CD4-positive, alpha-beta T cell (primary cell): ENCODE results near the gene COX15. TPM values are rescaled to one million over a fixed set of nuclear protein-coding genes. Genes with fewer than 3 reads are reported as not detected.
"Not testable (repeated sequence)": the region's sequence is repeated elsewhere in the genome, so short reads cannot be mapped to it uniquely, and the experiment has no call there.

ENCODE experiments used
- ATAC-seq: fragments of 200-7000 bp; cut with Tn5 transposase; one replicate; pipeline ENCODE4 v1.10.0; 2022; ENCODE audit warnings: mild to moderate bottlenecking; ENCODE audit not compliant: poor library complexity
- CTCF ChIA-PET: fragments of 350-600 bp; sonication (Branson Sonifier 250); formaldehyde crosslinking; loops from one replicate; lab custom pipeline; 2021; ENCODE audit warnings: antibody characterized with exemption, inconsistent platforms; lab: Charles Lee
- POLR2A ChIA-PET: fragments of 350-600 bp; sonication (Branson Sonifier 250); formaldehyde crosslinking; loops from one replicate; lab custom pipeline; 2021; ENCODE audit warnings: antibody characterized with exemption, inconsistent platforms; lab: Charles Lee
- DNase-seq, 14 experiments: peaks; one replicate each; pipeline ENCODE4 v3.0.0-alpha.2; 2013 to 2020; ENCODE audit warnings: mixed read lengths in 2 of 14
- H3K27ac ChIP-seq, 2 donors: one replicate each; pipeline versions ENCODE4 v1.5.1 to v1.7.0; 2013; ENCODE audit warnings: low read length in 2 of 2, low read depth in 1 of 2, mild to moderate bottlenecking in 1 of 2
- H3K27me3 ChIP-seq, 2 experiments: 1 replicate in 1 of 2; 2 replicates in 1 of 2; pipeline versions ENCODE4 v1.6.1 to v1.7.0; 2013; ENCODE audit warnings: low read length in 2 of 2, control low read depth in 1 of 2, mild to moderate bottlenecking in 1 of 2, moderate library complexity in 1 of 2; ENCODE audit not compliant: insufficient read depth in 2 of 2, control insufficient read depth in 1 of 2
- H3K36me3 ChIP-seq: one replicate; pipeline ENCODE4 v1.6.1; 2013; ENCODE audit warnings: low read length, control low read depth; ENCODE audit not compliant: insufficient read depth
- H3K4me1 ChIP-seq: one replicate; pipeline ENCODE4 v1.6.1; 2013; ENCODE audit warnings: low read length, control low read depth; ENCODE audit not compliant: insufficient read depth
- H3K4me3 ChIP-seq: one replicate; pipeline ENCODE4 v1.5.1; 2013; ENCODE audit warnings: mild to moderate bottlenecking, low read length, moderate library complexity
- H3K9me3 ChIP-seq, 2 experiments: 1 replicate in 1 of 2; 2 replicates in 1 of 2; pipeline versions ENCODE4 v1.6.1 to v1.7.0; 2013; ENCODE audit warnings: low read length in 2 of 2, mild to moderate bottlenecking in 2 of 2, control low read depth in 1 of 2, moderate library complexity in 1 of 2; ENCODE audit not compliant: control insufficient read depth in 1 of 2, insufficient read depth in 1 of 2
- H3K27ac Mint-ChIP-seq: one replicate; pipeline ENCODE4 v1.8.0; 2020; ENCODE audit warnings: mixed read lengths
- H3K27me3 Mint-ChIP-seq: one replicate; pipeline ENCODE4 v1.8.0; 2021; ENCODE audit warnings: mixed read lengths
- H3K36me3 Mint-ChIP-seq: one replicate; pipeline ENCODE4 v1.8.0; 2021; ENCODE audit warnings: low read depth, mixed read lengths
- H3K4me1 Mint-ChIP-seq: one replicate; pipeline ENCODE4 v1.8.0; 2021; ENCODE audit warnings: low read depth, mixed read lengths
- H3K4me3 Mint-ChIP-seq: one replicate; pipeline ENCODE4 v1.8.0; 2020; ENCODE audit warnings: mild to moderate bottlenecking, mixed read lengths
- H3K9me3 Mint-ChIP-seq: one replicate; pipeline ENCODE4 v1.8.0; 2020; ENCODE audit warnings: mixed read lengths
- intact Hi-C, 2 experiments: fragments of 100-400 bp; cut with DNase I in 1 of 2; cut with micrococcal nuclease in 1 of 2; formaldehyde crosslinking; loops; one replicate each; pipeline versions ENCODE4 v1.15.1 to v1.9.0; 2023 to 2025; cut with DNase I, micrococcal nuclease
- total RNA-seq, 174 experiments: library from RNA in 2 of 174; stranded (reverse) in 2 of 174; gene quantifications; one replicate each; pipeline ENCODE4 v1.2.3 and lab custom pipeline; 2021 to 2026
- TF ChIP-seq, protein P1 (sequence below): fragments of 200-600 bp; IDR thresholded peaks from one replicate; pipeline ENCODE4 v1.8.0; 2022; ENCODE audit warnings: antibody characterized with exemption, mild to moderate bottlenecking

The COX15 gene
- total RNA-seq, 2 experiments from 2014 or later, result 7.7 to 7.9 TPM

DNA sequence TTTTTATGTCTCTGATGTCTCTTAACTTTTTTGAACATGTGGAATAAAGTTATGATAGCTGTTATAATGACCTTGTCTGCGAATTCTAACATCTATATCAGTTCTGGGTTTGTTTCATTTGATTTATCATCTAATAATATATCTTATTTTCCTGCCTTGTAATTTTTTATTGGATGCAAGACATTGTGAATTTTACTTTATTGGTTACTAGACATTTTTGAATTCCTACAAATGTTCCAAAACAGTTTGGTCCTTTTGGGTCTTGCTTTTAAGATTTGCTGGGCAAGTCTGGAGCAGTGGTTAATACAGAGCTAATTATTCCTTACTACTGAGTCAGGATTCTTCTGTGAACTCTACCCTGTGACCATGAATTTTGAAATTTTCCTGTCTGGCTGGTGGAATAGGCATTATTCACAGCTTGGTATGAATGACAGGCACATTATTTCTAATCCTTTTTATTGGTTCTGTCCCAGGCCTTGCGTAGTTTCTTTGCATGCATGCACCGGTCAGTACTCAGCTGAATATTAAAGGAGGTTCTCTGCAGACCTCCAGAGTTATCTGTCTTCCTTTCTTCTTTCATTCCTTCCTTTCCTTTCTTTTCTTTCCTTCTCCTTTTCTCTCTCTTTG, 9.1 kb upstream of the COX15 start:
- Histone ChIP-seq H3K9me3 (peaks cover 0 to 24% of the 10 kb centered on the region in 2 experiments), H3K27ac (no peak overlapping the region), H3K4me1 (no peaks in the 10 kb centered on the region), H3K27me3 (no peaks in the 10 kb centered on the region), H3K36me3 (peaks cover 89% of the 10 kb centered on the region), H3K4me3 (no peak overlapping the region)
- ChIA-PET CTCF (interaction anchor here (1.4 kb wide), 1 partner anchor 9 kb away, joined by 3 read pairs; the partner anchor contains the start of gene CUTC), POLR2A (interaction anchor here (0.7 to 2.4 kb wide), 2 partner anchors 9 to 17 kb away, joined by 4 to 6 read pairs; partner anchors contain the start of genes COX15 and CUTC)
- no peak overlapping the region for H3K4me3 Mint-ChIP-seq
- H3K27me3 Mint-ChIP-seq, result no peaks in the 10 kb centered on the region
- ATAC-seq, result no peak
- intact Hi-C loops, result no loop called here
- peaks cover 26% of the 10 kb centered on the region for H3K4me1 Mint-ChIP-seq
- DNase-seq, result no peak
- TF ChIP-seq, protein P1, sequence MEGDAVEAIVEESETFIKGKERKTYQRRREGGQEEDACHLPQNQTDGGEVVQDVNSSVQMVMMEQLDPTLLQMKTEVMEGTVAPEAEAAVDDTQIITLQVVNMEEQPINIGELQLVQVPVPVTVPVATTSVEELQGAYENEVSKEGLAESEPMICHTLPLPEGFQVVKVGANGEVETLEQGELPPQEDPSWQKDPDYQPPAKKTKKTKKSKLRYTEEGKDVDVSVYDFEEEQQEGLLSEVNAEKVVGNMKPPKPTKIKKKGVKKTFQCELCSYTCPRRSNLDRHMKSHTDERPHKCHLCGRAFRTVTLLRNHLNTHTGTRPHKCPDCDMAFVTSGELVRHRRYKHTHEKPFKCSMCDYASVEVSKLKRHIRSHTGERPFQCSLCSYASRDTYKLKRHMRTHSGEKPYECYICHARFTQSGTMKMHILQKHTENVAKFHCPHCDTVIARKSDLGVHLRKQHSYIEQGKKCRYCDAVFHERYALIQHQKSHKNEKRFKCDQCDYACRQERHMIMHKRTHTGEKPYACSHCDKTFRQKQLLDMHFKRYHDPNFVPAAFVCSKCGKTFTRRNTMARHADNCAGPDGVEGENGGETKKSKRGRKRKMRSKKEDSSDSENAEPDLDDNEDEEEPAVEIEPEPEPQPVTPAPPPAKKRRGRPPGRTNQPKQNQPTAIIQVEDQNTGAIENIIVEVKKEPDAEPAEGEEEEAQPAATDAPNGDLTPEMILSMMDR, result no peak
- H3K27ac Mint-ChIP-seq, result no peak overlapping the region
- H3K9me3 Mint-ChIP-seq, result peaks cover 12% of the 10 kb centered on the region
- H3K36me3 Mint-ChIP-seq, result peaks cover 95% of the 10 kb centered on the region

DNA sequence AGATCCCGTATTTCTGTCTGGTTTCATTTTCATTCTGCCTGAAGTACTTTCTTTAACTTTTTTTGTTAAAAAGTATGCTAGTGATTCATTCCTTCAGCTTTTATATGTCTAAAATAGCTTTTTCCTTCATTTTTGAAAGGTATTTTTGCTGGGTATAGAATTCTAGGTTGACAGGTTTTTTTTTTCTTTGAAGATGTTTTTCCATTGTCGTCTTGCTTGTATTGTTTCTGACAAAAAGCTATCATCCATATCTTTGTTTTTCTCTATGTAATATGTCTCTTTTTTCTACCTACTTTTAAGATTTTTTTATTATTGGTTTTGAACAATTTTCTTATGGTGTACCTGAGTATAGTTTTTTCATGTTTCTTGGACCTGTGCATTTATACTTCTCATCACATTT, 8.3 kb upstream of the COX15 start:
- DNase-seq (peak in 1 of 14 experiments; percentile 11), ATAC-seq (no peak)
- intact Hi-C loops, result no loop called here
- peaks cover 12% of the 10 kb centered on the region for H3K9me3 Mint-ChIP-seq
- TF ChIP-seq, protein P1, result no peak
- Histone ChIP-seq H3K9me3 (peaks cover 0 to 24% of the 10 kb centered on the region in 2 experiments), H3K4me1 (no peaks in the 10 kb centered on the region), H3K27me3 (no peaks in the 10 kb centered on the region), H3K27ac (no peak overlapping the region), H3K4me3 (no peak overlapping the region), H3K36me3 (peaks cover 83% of the 10 kb centered on the region)
- CTCF ChIA-PET, result no interaction called here
- no peaks in the 10 kb centered on the region for H3K27me3 Mint-ChIP-seq
- H3K36me3 Mint-ChIP-seq, result peaks cover 93% of the 10 kb centered on the region
- H3K4me1 Mint-ChIP-seq, result peaks cover 31% of the 10 kb centered on the region
- H3K27ac Mint-ChIP-seq, result no peak overlapping the region
- H3K4me3 Mint-ChIP-seq, result no peak overlapping the region
- POLR2A ChIA-PET, result interaction anchor here (2.1 to 2.4 kb wide), 2 partner anchors 8 to 120 kb away, joined by 5 to 6 read pairs; partner anchors contain the start of genes COX15, CUTC and SLC25A28

DNA sequence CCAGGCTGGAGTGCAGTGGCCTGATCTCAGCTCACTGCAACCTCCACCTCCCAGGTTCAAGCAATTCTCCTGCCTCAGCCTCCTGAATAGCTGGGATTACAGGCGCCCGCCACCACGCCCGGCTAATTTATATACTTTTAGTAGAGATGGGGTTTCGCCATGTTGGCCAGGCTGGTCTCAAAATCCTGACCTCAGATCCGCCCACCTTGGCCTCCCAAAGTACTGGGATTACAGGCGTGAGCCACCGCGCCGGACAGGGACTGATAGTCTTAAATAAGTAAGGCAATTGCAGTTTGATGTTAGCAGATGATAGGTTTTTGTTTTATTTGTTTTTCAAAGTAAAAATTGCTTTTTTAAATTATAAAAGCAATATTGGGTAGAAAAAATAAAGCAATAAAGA, 2.2 kb upstream of the COX15 start:
- POLR2A ChIA-PET, H3K9me3 Mint-ChIP-seq, H3K27ac ChIP-seq, H3K27me3 ChIP-seq, H3K4me3 Mint-ChIP-seq, H3K27me3 Mint-ChIP-seq, DNase-seq, ATAC-seq, H3K9me3 ChIP-seq, H3K4me3 ChIP-seq: not testable (repeated sequence)
- peaks cover 26% of the 10 kb centered on the region for H3K4me1 ChIP-seq
- Mint-ChIP-seq H3K27ac (peak overlapping the region; percentile 5), H3K4me1 (peaks cover 52% of the 10 kb centered on the region), H3K36me3 (peaks cover 56% of the 10 kb centered on the region)
- CTCF ChIA-PET, result interaction anchor here (1.1 to 1.3 kb wide), 2 partner anchors 275 to 342 kb away, joined by 4 to 5 read pairs; partner anchors contain the start of gene DNMBP
- peaks cover 25% of the 10 kb centered on the region for H3K36me3 ChIP-seq
- intact Hi-C loops, result loop anchor here (5.0 to 10.0 kb wide), 7 partner anchors 72 to 1602 kb away; partner anchors contain the start of genes ERLIN1 (in 1 of the 2), HPS1 (in 1 of the 2), R3HCC1L (in 1 of the 2) and SLC25A28 (in 1 of the 2)
